ENCODE measurements around the gene AHCYL2. TPM values are rescaled to one million over a fixed set of nuclear protein-coding genes. Genes with fewer than 3 reads are reported as not detected.
"Not testable (repeated sequence)": the region's sequence is repeated elsewhere in the genome, so short reads cannot be mapped to it uniquely, and the experiment has no call there.

AHCYL2 gene
- total RNA-seq, 4 donors from 2014 or later = 83.2 to 149 (median 101) TPM

DNA sequence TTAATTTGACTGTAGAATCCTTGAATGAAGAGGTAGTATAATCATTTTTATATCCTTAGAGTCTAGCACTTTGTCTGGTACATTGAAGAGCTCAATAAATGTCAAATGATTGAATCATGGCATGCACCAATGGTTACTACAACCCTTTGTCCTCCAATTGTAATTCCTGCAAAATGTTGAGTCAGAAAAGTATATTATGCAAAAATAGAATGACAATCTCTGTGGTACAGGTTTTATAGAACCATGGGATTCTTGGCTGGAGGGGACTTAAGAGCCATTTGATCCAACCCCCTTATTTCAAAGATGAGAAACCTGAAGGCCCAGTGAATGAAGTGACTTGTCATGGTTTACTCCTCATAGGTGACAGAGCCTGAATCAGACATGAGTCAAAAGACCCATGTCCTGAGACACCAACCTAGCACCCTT lies 246.6 kb downstream of the AHCYL2 start:
- Histone ChIP-seq H3K27ac (no peak overlapping the region), H3K36me3 (no peaks in the 10 kb centered on the region), H3K4me1 (peaks cover 8% of the 10 kb centered on the region in 2 donors), H3K27me3 (no peaks in the 10 kb centered on the region), H3K4me3 (replicated peaks in 1 of 3) (no peak overlapping the region), H3K9me3 (no peaks in the 10 kb centered on the region)
- intact Hi-C loops (cut with DNase I) = no loop called here
- DNase-seq = no peak
- TF ChIP-seq CTCF (IDR thresholded peaks at IDR 0.05) (no peak), POLR2A (IDR thresholded peaks at IDR 0.05) (no peak)

- H3K4me3 ChIP-seq (replicated peaks in 1 of 3); intact Hi-C loops (cut with DNase I); H3K4me1 ChIP-seq; DNase-seq; H3K9me3 ChIP-seq; H3K27ac ChIP-seq; H3K27me3 ChIP-seq; H3K36me3 ChIP-seq: not testable (repeated sequence)
- WGBS, 2 donors = 97 to 99% methylated on average over 12 to 16 of the region's 27 CpGs
Observed at GRCh38 chr7:129475931-129476330, 251.1 kb downstream of the AHCYL2 start.

DNA sequence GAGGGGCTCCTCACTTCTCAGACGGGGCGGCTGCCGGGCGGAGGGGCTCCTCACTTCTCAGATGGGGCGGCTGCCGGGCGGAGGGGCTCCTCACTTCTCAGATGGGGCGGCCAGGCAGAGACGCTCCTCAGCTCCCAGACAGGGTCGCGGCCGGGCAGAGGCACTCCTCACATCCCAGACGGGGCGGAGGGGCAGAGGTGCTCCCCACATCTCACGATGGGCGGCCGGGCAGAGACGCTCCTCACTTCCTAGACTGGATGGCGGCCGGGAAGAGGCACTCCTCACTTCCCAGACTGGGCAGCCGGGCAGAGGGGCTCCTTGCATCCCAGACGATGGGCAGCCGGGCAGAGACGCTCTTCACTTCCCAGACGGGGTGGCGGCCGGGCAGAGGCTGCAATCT lies 251.6 kb downstream of the AHCYL2 start:
- intact Hi-C loops (cut with DNase I); H3K4me3 ChIP-seq (replicated peaks in 1 of 3); H3K9me3 ChIP-seq; H3K27ac ChIP-seq; DNase-seq; H3K4me1 ChIP-seq; H3K27me3 ChIP-seq; H3K36me3 ChIP-seq: not testable (repeated sequence)
- WGBS, 2 donors = 96% methylated on average over 5 to 26 of the region's 27 CpGs

Small RNAs within 50 kb of the gene (small RNA-seq; reads per million reads assigned to genes)
- gene AC009244.1 (0.38 reads per million), gene SNRPGP3 (not detected)

Other genes starting within 250 kb of the AHCYL2 start
- 10 to 100 TPM; 46.1 to 56.2 (median 51.8) TPM for gene TNPO3, start 169.9 kb upstream of the AHCYL2 start, total RNA-seq
- 10 to 100 TPM in 2 of 4 donors, 1 to 10 TPM in 2; 5.0 to 20.4 (median 10.4) TPM for gene TSPAN33, start 80.3 kb upstream of the AHCYL2 start, total RNA-seq
- 10 to 100 TPM; 10.5 to 17.4 (median 14.7) TPM for gene SMO, start 36.4 kb upstream of the AHCYL2 start, total RNA-seq
- gene STRIP2, start 209.4 kb downstream of the AHCYL2 start, total RNA-seq = under 1 TPM; 0.22 to 0.94 (median 0.54) TPM